ENCODE results near the gene LIN7B.

- TF ChIP-seq GATA2 (IDR thresholded peaks at IDR 0.05; ENCODE audit: low read depth, low read length) (no peak), GATA3 (IDR thresholded peaks at IDR 0.05; ENCODE audit: low read depth, low read length) (no peak)
These were observed 26.8 kb downstream of the LIN7B start for GRCh38 chr19:49140951-49141350.
